Hepatic stellate cell (primary cell): Measurements from ENCODE around the gene BOLA2B.
"Not testable (repeated sequence)": the region's sequence is repeated elsewhere in the genome, so short reads cannot be mapped to it uniquely, and the experiment has no call there.

Experiments
- DNase-seq: peaks from one replicate; pipeline ENCODE4 v3.0.0; 2011; ENCODE audit warnings: low spot score

Gene BOLA2B

GRCh38 chr16:30193615-30194014 lies at the start of gene BOLA2B, which contains the start of gene SLX1A:
Gene BOLA2B, minus strand, starts transcription at chr16:30193666. Its CDS starts 71 bp downstream, at chr16:30193595.
Gene SLX1A, plus strand, starts transcription at chr16:30193875. Its CDS starts 210 bp downstream, at chr16:30194085.
- not testable (repeated sequence) for DNase-seq

- DNase-seq = not testable (repeated sequence)
These were observed 23.6 kb upstream of the BOLA2B start for GRCh38 chr16:30217082-30217481.

GRCh38 chr16:30211414-30211813 lies 17.9 kb upstream of the BOLA2B start:
- DNase-seq = not testable (repeated sequence)

- not testable (repeated sequence) for DNase-seq
These were observed 15.6 kb upstream of the BOLA2B start for GRCh38 chr16:30209032-30209431.

- DNase-seq = not testable (repeated sequence)
These were observed 13.7 kb upstream of the BOLA2B start for GRCh38 chr16:30207063-30207704.

- not testable (repeated sequence) for DNase-seq
These were observed 12.8 kb upstream of the BOLA2B start for GRCh38 chr16:30206252-30206651.

- not testable (repeated sequence) for DNase-seq
These were observed 12.2 kb upstream of the BOLA2B start for GRCh38 chr16:30205541-30206236.

- not testable (repeated sequence) for DNase-seq
These were observed 6.3 kb upstream of the BOLA2B start for GRCh38 chr16:30199608-30200343.

GRCh38 chr16:30199049-30199448 lies 5.6 kb upstream of the BOLA2B start, which contains the start of gene SULT1A3:
Gene SULT1A3, plus strand, starts transcription at chr16:30199255. Its CDS starts 1,474 bp downstream, at chr16:30200729.
- not testable (repeated sequence) for DNase-seq

- not testable (repeated sequence) for DNase-seq
These were observed 3.5 kb upstream of the BOLA2B start for GRCh38 chr16:30197001-30197400.

- not testable (repeated sequence) for DNase-seq
These were observed 883 bp upstream of the BOLA2B start for GRCh38 chr16:30194172-30194925.

GRCh38 chr16:30193098-30193497 lies 368 bp downstream of the BOLA2B start:
- DNase-seq = not testable (repeated sequence)

- DNase-seq = not testable (repeated sequence)
These were observed 2.3 kb downstream of the BOLA2B start for GRCh38 chr16:30191158-30191557.

GRCh38 chr16:30187971-30188561 lies 5.4 kb downstream of the BOLA2B start:
- DNase-seq = no peak

- DNase-seq = no peak
These were observed 6.0 kb downstream of the BOLA2B start for GRCh38 chr16:30187556-30187865.

- no peak for DNase-seq
These were observed 6.5 kb downstream of the BOLA2B start for GRCh38 chr16:30186782-30187555.

GRCh38 chr16:30186444-30186781 lies 7.1 kb downstream of the BOLA2B start:
- no peak for DNase-seq

GRCh38 chr16:30185683-30186421 lies 7.6 kb downstream of the BOLA2B start:
- DNase-seq = no peak

GRCh38 chr16:30184891-30185682 lies 8.4 kb downstream of the BOLA2B start:
- no peak for DNase-seq
